H9 (cell line): ENCODE measurements around the gene CLCNKA. TPM values are rescaled to one million over a fixed set of nuclear protein-coding genes. Genes with fewer than 3 reads are reported as not detected.

Experiments used
- DNase-seq: peaks from one replicate; pipeline ENCODE4 v3.0.0-alpha.2; 2017
- H2AFZ ChIP-seq: one replicate; pipeline ENCODE4 v1.6.1; 2013; ENCODE audit warnings: mild to moderate bottlenecking, low read length, control low read depth, moderate library complexity
- H2AK5ac ChIP-seq: 2 replicates; pipeline ENCODE4 v1.6.1; 2013; ENCODE audit warnings: low read length, control low read depth, mixed read lengths; ENCODE audit not compliant: insufficient read length
- H2BK120ac ChIP-seq: one replicate; pipeline ENCODE4 v1.6.1; 2013; ENCODE audit warnings: low read depth, mild to moderate bottlenecking, low read length, control low read depth, inconsistent platforms; ENCODE audit not compliant: poor library complexity, severe bottlenecking
- H2BK12ac ChIP-seq: 2 replicates; pipeline ENCODE4 v1.6.1; 2013; ENCODE audit warnings: low read length, control low read depth, mixed read lengths, low read depth; ENCODE audit not compliant: insufficient read length
- H2BK15ac ChIP-seq: 2 replicates; pipeline ENCODE4 v1.6.1; 2013; ENCODE audit warnings: low read depth, low read length, control low read depth
- H2BK20ac ChIP-seq: one replicate; pipeline ENCODE4 v1.6.1; 2013; ENCODE audit warnings: low read depth, mild to moderate bottlenecking, low read length, control low read depth, inconsistent platforms; ENCODE audit not compliant: poor library complexity, severe bottlenecking
- H2BK5ac ChIP-seq: 2 replicates; pipeline ENCODE4 v1.6.1; 2013; ENCODE audit warnings: low read length, control low read depth, mixed read lengths; ENCODE audit not compliant: insufficient read length
- H3K14ac ChIP-seq: 2 replicates; pipeline ENCODE4 v1.6.1; 2013; ENCODE audit warnings: low read length, control low read depth; ENCODE audit not compliant: insufficient read depth
- H3K18ac ChIP-seq: 2 replicates; pipeline ENCODE4 v1.6.1; 2013; ENCODE audit warnings: low read depth, mild to moderate bottlenecking, mixed read lengths, low read length, control low read depth; ENCODE audit not compliant: insufficient read length
- H3K23ac ChIP-seq: 2 replicates; pipeline ENCODE4 v1.6.1; 2013; ENCODE audit warnings: low read length, control low read depth, mixed read lengths, low read depth; ENCODE audit not compliant: insufficient read length
- H3K23me2 ChIP-seq: 2 replicates; pipeline ENCODE4 v1.6.1; 2013; ENCODE audit warnings: low read depth, mild to moderate bottlenecking, mixed read lengths, low read length, control low read depth; ENCODE audit not compliant: insufficient read length, poor library complexity, severe bottlenecking
- H3K27ac ChIP-seq: 2 replicates; pipeline ENCODE4 v1.5.1; 2013; ENCODE audit warnings: low read length, control low read depth, mixed read lengths, low read depth; ENCODE audit not compliant: insufficient read length
- H3K27me3 ChIP-seq: 2 replicates; pipeline ENCODE4 v1.6.1; 2013; ENCODE audit warnings: low read length, control low read depth, inconsistent platforms; ENCODE audit not compliant: insufficient read depth
- H3K4ac ChIP-seq: 2 replicates; pipeline ENCODE4 v1.6.1; 2013; ENCODE audit warnings: low read depth, mild to moderate bottlenecking, control low read depth, inconsistent platforms, low read length, moderate library complexity
- H3K4me1 ChIP-seq: 2 replicates; pipeline ENCODE4 v1.6.1; 2013; ENCODE audit warnings: low read length, control low read depth, inconsistent platforms; ENCODE audit not compliant: insufficient read depth
- H3K4me2 ChIP-seq: 2 replicates; pipeline ENCODE4 v1.6.1; 2013; ENCODE audit warnings: low read length, control low read depth, mixed read lengths; ENCODE audit not compliant: insufficient read length, insufficient read depth
- H3K56ac ChIP-seq: 2 replicates; pipeline ENCODE4 v1.6.1; 2013; ENCODE audit warnings: low read depth, mild to moderate bottlenecking, mixed read lengths, low read length, control low read depth; ENCODE audit not compliant: insufficient read length
- H3K79me1 ChIP-seq: 2 replicates; pipeline ENCODE4 v1.6.1; 2013; ENCODE audit warnings: low read depth, mild to moderate bottlenecking, moderate library complexity, low read length, control low read depth, inconsistent platforms; ENCODE audit not compliant: insufficient read depth, poor library complexity, severe bottlenecking
- H3K79me2 ChIP-seq: 2 replicates; pipeline ENCODE4 v1.6.1; 2013; ENCODE audit warnings: low read length, control low read depth, inconsistent platforms; ENCODE audit not compliant: insufficient read depth
- H3K9ac ChIP-seq: 2 replicates; pipeline ENCODE4 v1.6.1; 2013; ENCODE audit warnings: low read length, control low read depth, mixed read lengths; ENCODE audit not compliant: insufficient read length; ENCODE audit errors: extremely low read depth
- H3K9me3 ChIP-seq: one replicate; pipeline ENCODE4 v1.6.1; 2013; ENCODE audit warnings: low read depth, low read length, inconsistent platforms; ENCODE audit not compliant: control insufficient read depth
- H3T11ph ChIP-seq: one replicate; pipeline ENCODE4 v1.6.1; 2013; ENCODE audit warnings: mild to moderate bottlenecking, low read length, control low read depth, inconsistent platforms
- H4K20me1 ChIP-seq: one replicate; pipeline ENCODE4 v1.6.1; 2013; ENCODE audit not compliant: control insufficient read depth, insufficient read length, insufficient read depth
- H4K5ac ChIP-seq: 2 replicates; pipeline ENCODE4 v1.6.1; 2013; ENCODE audit warnings: low read depth, mild to moderate bottlenecking, mixed read lengths, low read length, control low read depth; ENCODE audit not compliant: insufficient read length
- H4K8ac ChIP-seq: replicated peaks from 2 replicates; pipeline ENCODE4 v1.6.1; 2013; ENCODE audit warnings: low read length, control low read depth, mixed read lengths, low read depth; ENCODE audit not compliant: insufficient read length
- H4K91ac ChIP-seq: 2 replicates; pipeline ENCODE4 v1.6.1; 2013; ENCODE audit warnings: low read depth, mild to moderate bottlenecking, moderate library complexity, mixed read lengths, low read length, control low read depth; ENCODE audit not compliant: insufficient read length
- H3K27ac Mint-ChIP-seq, 3 experiments: 2 replicates in 2 of 3; 3 replicates in 1 of 3; pipeline ENCODE4 v1.8.0; 2020 to 2021; ENCODE audit warnings: mixed read lengths in 3 of 3, mild to moderate bottlenecking in 1 of 3, moderate library complexity in 1 of 3
- H3K27me3 Mint-ChIP-seq: 2 replicates; pipeline ENCODE4 v1.8.0; 2021; ENCODE audit warnings: low read depth, mild to moderate bottlenecking, moderate library complexity, mixed read lengths
- H3K36me3 Mint-ChIP-seq, 3 experiments: 2 replicates in 2 of 3; 3 replicates in 1 of 3; pipeline ENCODE4 v1.8.0; 2020 to 2021; ENCODE audit warnings: low read depth in 3 of 3, mixed read lengths in 3 of 3; ENCODE audit not compliant: insufficient read depth in 1 of 3
- H3K4me1 Mint-ChIP-seq, 2 experiments: 2 replicates each; pipeline ENCODE4 v1.8.0; 2020; ENCODE audit warnings: mixed read lengths in 2 of 2
- H3K4me3 Mint-ChIP-seq, 2 experiments: 2 replicates in 1 of 2; 3 replicates in 1 of 2; pipeline ENCODE4 v1.8.0; 2020 to 2021; ENCODE audit warnings: mild to moderate bottlenecking in 2 of 2, mixed read lengths in 2 of 2, moderate library complexity in 1 of 2
- H3K9me3 Mint-ChIP-seq, 2 experiments: 2 replicates in 1 of 2; 3 replicates in 1 of 2; pipeline ENCODE4 v1.8.0; 2020; ENCODE audit warnings: mild to moderate bottlenecking in 2 of 2, mixed read lengths in 2 of 2, moderate library complexity in 1 of 2
- CTCF ChIP-seq: fragments of 200-600 bp; sonication (generic); conservative IDR thresholded peaks from 3 replicates; pipeline ENCODE4 v1.8.0; 2021; ENCODE audit warnings: antibody characterized with exemption, mild to moderate bottlenecking
- WGBS: extraction: QIAGEN DNeasy Blood & Tissue Kit; methylation state at CpG from one replicate; pipeline ENCODE4 v1.1.7; 2013; ENCODE audit warnings: missing lambda C conversion rate, low lambda C conversion rate, mixed read lengths; ENCODE audit not compliant: insufficient read length; ENCODE audit errors: extremely low coverage; 5-methylcytosine and 5-hydroxymethylcytosine counted together
- total RNA-seq: library from RNA; stranded (reverse); gene quantifications from 2 replicates; pipeline ENCODE4 v1.2.1, GENCODE V29; 2021

CLCNKA gene
- total RNA-seq, 1 experiment from 2014 or later, result 0.98 TPM

- H3K23ac ChIP-seq, result no peak overlapping the region
- H3K4me1 ChIP-seq, result peaks cover 8% of the 10 kb centered on the region; the same call in 1 of the 2 replicates
- no peak overlapping the region for H4K91ac ChIP-seq
- H2BK120ac ChIP-seq, result no peak overlapping the region
- Mint-ChIP-seq H3K9me3 (no peaks in the 10 kb centered on the region), H3K4me3 (peak overlapping the region; percentile 52 to 60), H3K4me1 (peaks cover 22 to 37% of the 10 kb centered on the region in 2 experiments), H3K27me3 (peaks cover 2% of the 10 kb centered on the region), H3K36me3 (no peaks in the 10 kb centered on the region), H3K27ac (peak overlapping the region in 2 of 3 experiments; percentile 64 to 86; a peak in 1 of 7 replicates)
- no peak overlapping the region for H3K4ac ChIP-seq
- WGBS, result no CpG with 5 or more reads among the region's 11 CpGs
- H4K8ac ChIP-seq, result no peak overlapping the region
- H3K4me2 ChIP-seq, result peak overlapping the region; percentile 65
- H3T11ph ChIP-seq, result no peak overlapping the region
- H3K27me3 ChIP-seq, result no peaks in the 10 kb centered on the region
- H3K18ac ChIP-seq, result no peak overlapping the region
- H2BK20ac ChIP-seq, result no peak overlapping the region
- no peak overlapping the region for H4K5ac ChIP-seq
- no peak overlapping the region for H2BK12ac ChIP-seq
- no peaks in the 10 kb centered on the region for H3K23me2 ChIP-seq
- H2BK5ac ChIP-seq, result no peak overlapping the region
- no peak overlapping the region for H3K56ac ChIP-seq
- H3K79me1 ChIP-seq, result no peaks in the 10 kb centered on the region
- peak overlapping the region; percentile 48 for H3K14ac ChIP-seq
- no peak overlapping the region for H3K27ac ChIP-seq
- H3K9ac ChIP-seq, result no peak overlapping the region
- no peak for TF ChIP-seq CTCF
- no peaks in the 10 kb centered on the region for H4K20me1 ChIP-seq
- no peaks in the 10 kb centered on the region for H3K79me2 ChIP-seq
- H2AFZ ChIP-seq, result no peak overlapping the region
- DNase-seq, result no peak
- H2BK15ac ChIP-seq, result no peak overlapping the region
- H3K9me3 ChIP-seq, result no peaks in the 10 kb centered on the region
- no peak overlapping the region for H2AK5ac ChIP-seq
These were observed 9.8 kb upstream of the CLCNKA start for GRCh38 chr1:16011936-16012589.
